ENCODE results near the gene MORN1.

Gene MORN1

GRCh38 chr1:2307972-2308371 lies 83.4 kb downstream of the MORN1 start:
- H3K9ac ChIP-seq, result no peak overlapping the region
- no peaks in the 10 kb centered on the region for H3K27me3 ChIP-seq (ENCODE audit: control insufficient read depth, insufficient read depth, low read length)
- no peak overlapping the region for H3K4me2 ChIP-seq (ENCODE audit: low read length)
- no peak for TF ChIP-seq CTCF (IDR thresholded peaks at IDR 0.05)
- no peak overlapping the region for H3K4me3 ChIP-seq (ENCODE audit: low read depth, low read length)
- no peaks in the 10 kb centered on the region for H3K4me1 ChIP-seq
- H2AFZ ChIP-seq, result no peak overlapping the region
- H3K27ac ChIP-seq, result no peak overlapping the region
- H3K36me3 ChIP-seq (ENCODE audit: control insufficient read depth, insufficient read depth, low read length), result no peaks in the 10 kb centered on the region
- no peaks in the 10 kb centered on the region for H3K79me2 ChIP-seq
- no peaks in the 10 kb centered on the region for H3K9me3 ChIP-seq (ENCODE audit: control insufficient read depth, low read length)

DNA sequence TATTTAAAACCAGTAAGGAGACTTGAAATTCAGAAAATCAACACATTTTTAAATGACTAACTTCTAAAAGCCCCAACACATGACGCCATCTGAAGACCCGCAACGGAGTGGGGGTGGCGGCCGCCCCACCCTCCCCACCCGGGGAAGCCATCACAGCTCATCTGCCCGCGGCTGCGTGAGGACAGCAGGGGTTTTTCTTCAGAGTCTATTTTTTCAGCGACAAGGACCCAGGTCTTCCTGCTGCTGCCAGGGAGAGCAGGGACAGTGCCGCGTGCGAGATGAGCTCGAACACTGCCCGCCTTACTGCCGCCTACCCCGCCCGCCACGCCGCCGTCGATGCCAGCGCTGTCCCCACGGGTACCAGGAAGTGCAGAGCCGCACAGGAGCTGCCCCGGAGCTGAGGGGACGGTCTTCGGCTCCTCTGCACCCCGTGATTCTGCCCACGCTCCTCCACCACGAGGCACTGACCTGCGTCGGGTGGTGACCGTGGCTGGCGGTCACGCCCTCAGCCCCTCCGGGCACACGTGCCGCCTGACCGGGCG lies 84.2 kb downstream of the MORN1 start:
- TF ChIP-seq CTCF (IDR thresholded peaks at IDR 0.05), result no peak
- H3K4me1 ChIP-seq, result no peaks in the 10 kb centered on the region
- H2AFZ ChIP-seq, result no peak overlapping the region
- H3K27me3 ChIP-seq (ENCODE audit: control insufficient read depth, insufficient read depth, low read length), result no peaks in the 10 kb centered on the region
- no peaks in the 10 kb centered on the region for H3K36me3 ChIP-seq (ENCODE audit: control insufficient read depth, insufficient read depth, low read length)
- H3K9me3 ChIP-seq (ENCODE audit: control insufficient read depth, low read length), result no peaks in the 10 kb centered on the region
- no peaks in the 10 kb centered on the region for H3K79me2 ChIP-seq
- H3K27ac ChIP-seq, result no peak overlapping the region
- H3K9ac ChIP-seq, result no peak overlapping the region
- no peak overlapping the region for H3K4me3 ChIP-seq (ENCODE audit: low read depth, low read length)
- H3K4me2 ChIP-seq (ENCODE audit: low read length), result no peak overlapping the region

DNA sequence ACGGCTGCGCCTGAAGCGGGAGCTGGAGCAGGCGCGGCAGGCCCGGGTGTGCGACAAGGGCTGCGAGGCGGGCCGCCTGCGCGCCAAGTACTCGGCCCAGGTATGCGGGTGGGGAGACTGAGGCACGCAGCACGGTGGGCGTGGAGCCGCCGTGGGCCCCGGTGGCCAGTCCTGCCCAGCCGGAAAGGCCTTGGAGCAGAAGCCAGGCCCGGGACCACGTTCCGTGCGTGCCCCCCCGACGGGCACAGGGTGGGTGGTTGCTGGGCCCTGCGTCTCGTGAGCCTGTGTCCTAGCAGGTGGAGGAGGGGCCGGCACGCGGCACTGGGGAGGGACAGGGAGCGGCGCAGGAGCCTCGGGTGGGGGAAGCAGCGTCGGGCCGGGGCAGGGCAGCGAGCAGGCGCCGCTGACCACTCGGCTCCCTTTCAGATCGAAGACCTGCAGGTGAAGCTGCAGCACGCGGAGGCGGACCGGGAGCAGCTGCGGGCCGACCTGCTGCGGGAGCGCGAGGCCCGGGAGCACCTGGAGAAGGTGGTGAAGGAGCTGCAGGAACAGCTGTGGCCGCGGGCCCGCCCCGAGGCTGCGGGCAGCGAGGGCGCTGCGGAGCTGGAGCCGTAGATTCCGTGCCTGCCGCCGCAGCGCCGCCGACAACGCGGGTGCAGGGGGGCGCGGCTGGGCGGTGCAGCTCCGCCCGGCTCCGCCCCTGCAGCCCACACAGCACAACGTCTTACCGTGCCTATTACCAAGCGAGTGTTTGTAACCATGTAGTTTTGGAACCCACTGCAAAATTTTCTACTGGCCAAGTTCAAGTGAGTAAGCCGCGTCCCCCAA lies 85.0 kb downstream of the MORN1 start:
- Histone ChIP-seq H2AFZ (no peak overlapping the region), H3K27ac (no peak overlapping the region), H3K36me3 (ENCODE audit: control insufficient read depth, insufficient read depth, low read length) (no peaks in the 10 kb centered on the region)

DNA sequence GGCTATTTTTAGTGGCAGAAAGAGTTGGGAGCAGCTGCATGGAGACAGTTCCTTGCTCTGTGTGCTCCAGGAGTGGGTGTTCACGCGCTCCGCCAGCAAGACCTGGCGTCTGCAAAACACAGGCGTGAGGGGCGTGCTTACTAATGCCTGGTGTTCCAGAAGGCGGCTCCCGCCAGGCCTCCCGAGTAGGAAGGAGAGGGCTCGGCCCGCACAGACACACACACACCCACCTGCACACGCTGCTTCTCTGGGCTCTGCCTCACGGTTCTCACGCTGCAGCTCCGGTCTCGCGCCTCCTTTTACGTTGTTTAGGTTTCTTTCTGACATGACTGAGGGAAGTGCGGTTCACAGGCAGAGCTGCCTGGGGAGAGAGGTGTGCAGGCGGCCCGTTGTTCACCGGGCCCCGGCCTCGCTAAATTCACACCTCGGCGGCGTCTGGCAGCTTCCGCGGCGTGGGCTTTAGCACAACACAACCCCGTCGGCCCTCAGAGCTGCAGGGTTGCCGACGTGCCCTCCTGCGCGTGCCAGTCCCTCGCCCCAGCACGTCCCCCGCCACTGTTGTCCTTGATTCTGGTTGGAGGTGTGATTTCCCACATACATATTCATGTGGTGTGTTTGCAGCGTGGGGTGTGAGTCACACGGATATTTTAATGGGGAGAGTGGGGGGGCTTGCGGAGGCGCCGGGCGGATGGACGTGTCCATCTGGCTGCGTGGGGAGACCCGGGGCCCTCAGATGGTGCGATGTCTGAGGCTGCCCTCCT lies 86.3 kb downstream of the MORN1 start:
- Histone ChIP-seq H3K4me1 (no peaks in the 10 kb centered on the region), H2AFZ (no peak overlapping the region), H3K79me2 (peaks cover 3% of the 10 kb centered on the region), H3K4me3 (ENCODE audit: low read depth, low read length) (no peak overlapping the region), H3K4me2 (ENCODE audit: low read length) (no peak overlapping the region), H3K9ac (no peak overlapping the region), H3K9me3 (ENCODE audit: control insufficient read depth, low read length) (no peaks in the 10 kb centered on the region), H3K36me3 (ENCODE audit: control insufficient read depth, insufficient read depth, low read length) (no peaks in the 10 kb centered on the region), H3K27me3 (ENCODE audit: control insufficient read depth, insufficient read depth, low read length) (no peaks in the 10 kb centered on the region), H3K27ac (no peak overlapping the region)
- TF ChIP-seq CTCF (IDR thresholded peaks at IDR 0.05), result no peak

More for the DNA sequence above, 85.0 kb downstream of the MORN1 start:
- no peaks in the 10 kb centered on the region for H3K9me3 ChIP-seq (ENCODE audit: control insufficient read depth, low read length)
- no peak overlapping the region for H3K4me2 ChIP-seq (ENCODE audit: low read length)
- H3K79me2 ChIP-seq, result no peaks in the 10 kb centered on the region
- no peak overlapping the region for H3K4me3 ChIP-seq (ENCODE audit: low read depth, low read length)
- no peak for TF ChIP-seq CTCF (IDR thresholded peaks at IDR 0.05)
- H3K4me1 ChIP-seq, result no peaks in the 10 kb centered on the region
- H3K27me3 ChIP-seq (ENCODE audit: control insufficient read depth, insufficient read depth, low read length), result no peaks in the 10 kb centered on the region
- H3K9ac ChIP-seq, result no peak overlapping the region

Data from parathyroid adenoma (tissue), 2 donors.